SK-N-SH (cell line): ENCODE results near the gene SIDT2. TPM values are rescaled to one million over a fixed set of nuclear protein-coding genes. Genes with fewer than 3 reads are reported as not detected.

ENCODE experiments used
- CTCF ChIA-PET: fragments of 300-600, 350-600 bp; formaldehyde crosslinking; extraction: SDS; loops from one replicate; lab custom pipeline; 2021; lab: Yijun Ruan, JAX
- POLR2A ChIA-PET: fragments of 350-600 bp; sonication (Branson Sonifier 250); formaldehyde crosslinking; extraction: SDS; loops from one replicate; lab custom pipeline; 2020; ENCODE audit warnings: antibody characterized with exemption, inconsistent platforms; lab: Yijun Ruan, JAX
- DNase-seq: peaks from one replicate; pipeline ENCODE4 v3.0.0; 2012
- H2AFZ ChIP-seq: fragments of 200-600 bp; sonication (generic); 2 replicates; pipeline ENCODE4 v1.8.1; 2016; ENCODE audit warnings: antibody characterized with exemption, mild to moderate bottlenecking, low read depth
- H3F3A ChIP-seq: fragments of 200-600 bp; sonication (generic); replicated peaks from 2 replicates; pipeline ENCODE3; 2016; ENCODE audit warnings: antibody characterized with exemption, mild to moderate bottlenecking; ENCODE audit not compliant: insufficient read depth
- H3K27ac ChIP-seq, 2 experiments: fragments of 200-500 bp in 1 of 2; fragments of 200-600 bp in 1 of 2; sonication (Bioruptor generic) in 1 of 2; sonication (generic), shearing (Covaris generic) in 1 of 2; 2 replicates each; pipeline versions ENCODE4 v1.5.1 to v1.6.1; 2014 to 2016; ENCODE audit warnings: low read depth in 2 of 2, inconsistent platforms in 1 of 2, low read length in 1 of 2, mild to moderate bottlenecking in 1 of 2, mixed read lengths in 1 of 2
- H3K27me3 ChIP-seq: fragments of 200-600 bp; sonication (generic), shearing (Covaris generic); 2 replicates; pipeline ENCODE4 v1.6.1; 2016; ENCODE audit warnings: mixed run types; ENCODE audit not compliant: insufficient read depth
- H3K36me3 ChIP-seq, 2 experiments: fragments of 200-500 bp in 1 of 2; fragments of 200-600 bp in 1 of 2; sonication (Bioruptor generic) in 1 of 2; sonication (generic) in 1 of 2; replicated peaks in 1 of 2; 2 replicates each; pipeline versions ENCODE3 to v1.5.1; 2014 to 2016; ENCODE audit warnings: low read length in 1 of 2, mild to moderate bottlenecking in 1 of 2; ENCODE audit not compliant: insufficient read depth in 2 of 2, control insufficient read depth in 1 of 2
- H3K4me1 ChIP-seq, 2 experiments: fragments of 200-500 bp in 1 of 2; fragments of 200-600 bp in 1 of 2; sonication (Bioruptor generic) in 1 of 2; sonication (generic), shearing (Covaris generic) in 1 of 2; 2 replicates each; pipeline versions ENCODE4 v1.5.1 to v1.6.1; 2014 to 2016; ENCODE audit warnings: low read depth in 1 of 2, low read length in 1 of 2, mixed run types in 1 of 2; ENCODE audit not compliant: insufficient read depth in 2 of 2, control insufficient read depth in 1 of 2
- H3K4me2 ChIP-seq: fragments of 200-600 bp; sonication (generic), shearing (Covaris generic); 2 replicates; pipeline ENCODE4 v1.6.1; 2017; ENCODE audit warnings: mixed run types
- H3K4me3 ChIP-seq, 2 experiments: fragments of 200-500 bp in 1 of 2; fragments of 200-600 bp in 1 of 2; sonication (Bioruptor generic) in 1 of 2; sonication (generic), shearing (Covaris generic) in 1 of 2; 2 replicates each; pipeline versions ENCODE4 v1.5.1 to v1.8.1; 2014 to 2016; ENCODE audit warnings: low read depth in 2 of 2, inconsistent platforms in 1 of 2, low read length in 1 of 2, mild to moderate bottlenecking in 1 of 2, mixed read lengths in 1 of 2, moderate library complexity in 1 of 2
- H3K79me2 ChIP-seq: fragments of 200-600 bp; sonication (generic); 2 replicates; pipeline ENCODE4 v1.8.1; 2017; ENCODE audit warnings: mild to moderate bottlenecking; ENCODE audit not compliant: insufficient read depth
- H3K9ac ChIP-seq: fragments of 200-600 bp; sonication (generic); 2 replicates; pipeline ENCODE4 v1.6.1; 2017; ENCODE audit warnings: mixed run types
- H3K9me2 ChIP-seq: fragments of 200-600 bp; sonication (generic); 2 replicates; pipeline ENCODE4 v1.6.1; 2017; ENCODE audit warnings: mixed run types
- H3K9me3 ChIP-seq: fragments of 200-600 bp; sonication (generic); 2 replicates; pipeline ENCODE4 v1.6.1; 2017; ENCODE audit warnings: mixed run types, mild to moderate bottlenecking, moderate library complexity
- H4K20me1 ChIP-seq: fragments of 200-600 bp; sonication (generic); 2 replicates; pipeline ENCODE4 v1.6.1; 2017; ENCODE audit warnings: mild to moderate bottlenecking, mixed run types; ENCODE audit not compliant: insufficient read depth
- CHD2 ChIP-seq: fragments of 150-350 bp; IDR thresholded peaks from 2 replicates; pipeline ENCODE4 v1.6.1; 2018; ENCODE audit warnings: low read length; ENCODE audit not compliant: partially characterized antibody
- ELF1 ChIP-seq: IDR thresholded peaks from 2 replicates; pipeline ENCODE4 v1.4.0; 2012
- FOXJ3 ChIP-seq: sonication (generic); formaldehyde crosslinking; IDR thresholded peaks from 2 replicates; pipeline ENCODE4 v1.5.1; 2020; ENCODE audit warnings: mild to moderate bottlenecking, missing genetic modification reagents
- FOXM1 ChIP-seq: IDR thresholded peaks from 2 replicates; pipeline ENCODE4 v1.4.0; 2012; ENCODE audit warnings: low read depth, mild to moderate bottlenecking
- GABPA ChIP-seq: IDR thresholded peaks from 2 replicates; pipeline ENCODE4 v1.4.0; 2012; ENCODE audit warnings: low read depth, mild to moderate bottlenecking
- GATA2 ChIP-seq: sonication (generic); formaldehyde crosslinking; IDR thresholded peaks from 2 replicates; pipeline ENCODE4 v1.5.0; 2020; ENCODE audit warnings: mild to moderate bottlenecking, missing genetic modification reagents
- MAX ChIP-seq: IDR thresholded peaks from 2 replicates; pipeline ENCODE4 v1.4.0; 2012; ENCODE audit warnings: low read depth
- MXI1 ChIP-seq: IDR thresholded peaks from 2 replicates; pipeline ENCODE4 v1.6.1; 2012; ENCODE audit warnings: mild to moderate bottlenecking, low read depth, low read length, improper control_type of control experiment
- NFIC ChIP-seq: IDR thresholded peaks from 2 replicates; pipeline ENCODE4 v1.4.0; 2012; ENCODE audit warnings: borderline replicate concordance
- NRF1 ChIP-seq: IDR thresholded peaks from 2 replicates; pipeline ENCODE4 v1.6.1; 2012; ENCODE audit warnings: low read depth, mild to moderate bottlenecking, low read length
- POLR2AphosphoS5 ChIP-seq: IDR thresholded peaks from 2 replicates; pipeline ENCODE4 v1.6.1; 2012; ENCODE audit warnings: low read depth, low read length
- RAD21 ChIP-seq: IDR thresholded peaks from 2 replicates; pipeline ENCODE4 v1.6.1; 2012; ENCODE audit warnings: mild to moderate bottlenecking, low read length
- REST ChIP-seq: IDR thresholded peaks from 2 replicates; pipeline ENCODE4 v1.6.1; 2012; ENCODE audit warnings: mild to moderate bottlenecking, low read depth, low read length, moderate library complexity
- TCF12 ChIP-seq: IDR thresholded peaks from 2 replicates; pipeline ENCODE4 v1.4.0; 2012
- TEAD4 ChIP-seq: IDR thresholded peaks from 2 replicates; pipeline ENCODE4 v1.4.0; 2012; ENCODE audit warnings: mild to moderate bottlenecking, borderline replicate concordance; ENCODE audit not compliant: insufficient read depth
- USF1 ChIP-seq: IDR thresholded peaks from 2 replicates; pipeline ENCODE4 v1.4.0; 2012; ENCODE audit warnings: low read depth, borderline replicate concordance
- USF2 ChIP-seq: fragments of 150-350 bp; IDR thresholded peaks from 2 replicates; pipeline ENCODE4 v1.6.1; 2017; ENCODE audit warnings: antibody characterized with exemption, low read length, low read depth, borderline replicate concordance
- YY1 ChIP-seq: IDR thresholded peaks from 2 replicates; pipeline ENCODE4 v1.4.0; 2012; ENCODE audit warnings: low read depth, mild to moderate bottlenecking
- WGBS: methylation state at CpG from one replicate; pipeline ENCODE4 v1.1.6; 2017; ENCODE audit warnings: low lambda C conversion rate; 5-methylcytosine and 5-hydroxymethylcytosine counted together
- polyA plus RNA-seq, 3 experiments: library from polyadenylated mRNA; depleted of rRNA; stranded (reverse); fragments of >200 nt; gene quantifications; 2 replicates each; pipeline ENCODE4 v1.2.3, GENCODE V29; 2012

Gene SIDT2
- polyA plus RNA-seq, 1 of the 3 experiments (the other 2 are of a cell fraction): 17.5 TPM

- Histone ChIP-seq H3K36me3 (peaks cover 29 to 68% of the 10 kb centered on the region in 2 experiments), H3K4me1 (peaks cover 0 to 3% of the 10 kb centered on the region in 2 experiments; a peak in 2 of 4 replicates), H3K4me3 (no peak overlapping the region), H3K9me2 (no peaks in the 10 kb centered on the region), H4K20me1 (peaks cover 63% of the 10 kb centered on the region), H3K27me3 (no peaks in the 10 kb centered on the region), H3K4me2 (no peak overlapping the region), H3K9me3 (no peaks in the 10 kb centered on the region), H3F3A (peaks cover 10% of the 10 kb centered on the region), H3K9ac (no peak overlapping the region), H3K79me2 (peaks cover 97% of the 10 kb centered on the region), H3K27ac (no peak overlapping the region), H2AFZ (no peak overlapping the region)
- no peak for DNase-seq
- TF ChIP-seq NRF1 (no peak), YY1 (no peak), CHD2 (no peak), POLR2AphosphoS5 (no peak), GATA2 (CRISPR knock-in tag) (no peak)
- ChIA-PET CTCF (interaction anchor here (0.9 to 1.6 kb wide), 3 partner anchors 55 to 71 kb away, joined by 3 to 5 read pairs (median 3); partner anchors contain the start of gene PCSK7), POLR2A (no interaction called here)
- WGBS: 95% methylated on average over 2 of the region's 2 CpGs
Observed at GRCh38 chr11:117160826-117161225, 17.7 kb upstream of the SIDT2 start.

- H3K4me2 ChIP-seq: no peak overlapping the region
- H3K9me3 ChIP-seq: no peaks in the 10 kb centered on the region
- no peak overlapping the region for H2AFZ ChIP-seq
- H3K27ac ChIP-seq: no peak overlapping the region; a peak in 1 of 4 replicates
- H3K9ac ChIP-seq: no peak overlapping the region
- CTCF ChIA-PET: interaction anchor here (0.8 to 1.8 kb wide), 4 partner anchors 13 to 66 kb away, joined by 3 to 5 read pairs (median 3); partner anchors contain the start of genes PCSK7, RNF214 and SIDT2
- H4K20me1 ChIP-seq: peaks cover 34% of the 10 kb centered on the region
- no peaks in the 10 kb centered on the region for H3K9me2 ChIP-seq
- H3K79me2 ChIP-seq: peaks cover 82% of the 10 kb centered on the region
- H3F3A ChIP-seq: peaks cover 20% of the 10 kb centered on the region
- WGBS: 48% methylated on average over 1 of the region's 1 CpG
- H3K36me3 ChIP-seq: peaks cover 76 to 77% of the 10 kb centered on the region in 2 experiments
- no peaks in the 10 kb centered on the region for H3K27me3 ChIP-seq
- H3K4me1 ChIP-seq: peaks cover 0 to 3% of the 10 kb centered on the region in 2 experiments; a peak in 2 of 4 replicates
- POLR2A ChIA-PET: interaction anchor here (0.7 to 0.8 kb wide), 2 partner anchors 22 to 23 kb away, joined by 3 to 4 read pairs; partner anchors contain the start of gene PAFAH1B2
- no peak overlapping the region for H3K4me3 ChIP-seq
- DNase-seq: no peak
- TF ChIP-seq GATA2 (CRISPR knock-in tag) (no peak), FOXM1 (no peak), RAD21 (no peak), TEAD4 (no peak), TCF12 (no peak), NRF1 (no peak)
Observed at GRCh38 chr11:117166491-117166890, 12.1 kb upstream of the SIDT2 start.

- Histone ChIP-seq H3K36me3 (peaks cover 48 to 64% of the 10 kb centered on the region in 2 experiments), H3K79me2 (peaks cover 50% of the 10 kb centered on the region), H3K27ac (no peak overlapping the region), H3K4me2 (no peak overlapping the region), H3K27me3 (no peaks in the 10 kb centered on the region), H3K4me1 (peaks cover 0 to 10% of the 10 kb centered on the region in 2 experiments; a peak in 2 of 4 replicates), H2AFZ (no peak overlapping the region), H4K20me1 (peaks cover 23% of the 10 kb centered on the region), H3K9me3 (no peaks in the 10 kb centered on the region), H3K9me2 (no peaks in the 10 kb centered on the region), H3K4me3 (no peak overlapping the region), H3F3A (peaks cover 26% of the 10 kb centered on the region), H3K9ac (no peak overlapping the region)
- ChIA-PET POLR2A (no interaction called here), CTCF (interaction anchor here (0.6 to 1.0 kb wide), 3 partner anchors 63 to 1190 kb away, joined by 3 read pairs; partner anchors contain the start of genes PCSK7, RNF214 and UBE4A)
- no peak for DNase-seq
- 100% methylated on average over 2 of the region's 2 CpGs for WGBS
- no peak for TF ChIP-seq REST
- TF ChIP-seq MAX: no peak
- no peak for TF ChIP-seq NFIC
- no peak for TF ChIP-seq MXI1
- no peak for TF ChIP-seq USF1
- TF ChIP-seq ELF1: no peak
- TF ChIP-seq USF2: no peak
- TF ChIP-seq GABPA: no peak
- no peak for TF ChIP-seq NRF1
- no peak for TF ChIP-seq FOXM1
- TF ChIP-seq FOXJ3 (CRISPR knock-in tag): no peak
Observed at GRCh38 chr11:117169736-117170135, 8.8 kb upstream of the SIDT2 start.
